22Rv1 (cell line): ENCODE data around the gene TCF23.

Experiments used
- ZFX ChIP-seq: fragments of 450-650 bp; IDR thresholded peaks from 2 replicates; pipeline ENCODE4 v1.6.1; 2017; ENCODE audit warnings: antibody characterized with exemption, borderline replicate concordance
- TF ChIP-seq, protein P1 (sequence below): fragments of 450-650 bp; IDR thresholded peaks from 2 replicates; pipeline ENCODE4 v1.5.1; 2017; ENCODE audit warnings: mild to moderate bottlenecking

DNA sequence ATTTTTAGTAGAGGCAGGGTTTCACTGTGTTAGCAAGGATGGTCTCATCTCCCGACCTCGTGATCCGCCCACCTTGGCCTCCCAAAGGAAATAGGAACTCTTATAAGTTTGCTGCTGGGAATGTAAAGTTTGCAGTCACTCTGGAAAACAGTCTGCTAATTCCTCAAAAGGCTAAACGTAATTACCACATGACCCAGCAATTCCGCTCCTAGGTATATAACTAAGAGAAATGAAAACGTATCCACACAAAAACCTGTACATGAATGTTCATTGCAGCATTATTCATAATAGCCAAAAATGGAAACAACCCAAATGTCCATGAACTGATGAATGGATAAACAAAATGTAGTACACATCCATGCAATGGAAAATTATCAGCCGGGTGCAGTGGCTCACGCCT lies 41.2 kb downstream of the TCF23 start:
- TF ChIP-seq, protein P1, sequence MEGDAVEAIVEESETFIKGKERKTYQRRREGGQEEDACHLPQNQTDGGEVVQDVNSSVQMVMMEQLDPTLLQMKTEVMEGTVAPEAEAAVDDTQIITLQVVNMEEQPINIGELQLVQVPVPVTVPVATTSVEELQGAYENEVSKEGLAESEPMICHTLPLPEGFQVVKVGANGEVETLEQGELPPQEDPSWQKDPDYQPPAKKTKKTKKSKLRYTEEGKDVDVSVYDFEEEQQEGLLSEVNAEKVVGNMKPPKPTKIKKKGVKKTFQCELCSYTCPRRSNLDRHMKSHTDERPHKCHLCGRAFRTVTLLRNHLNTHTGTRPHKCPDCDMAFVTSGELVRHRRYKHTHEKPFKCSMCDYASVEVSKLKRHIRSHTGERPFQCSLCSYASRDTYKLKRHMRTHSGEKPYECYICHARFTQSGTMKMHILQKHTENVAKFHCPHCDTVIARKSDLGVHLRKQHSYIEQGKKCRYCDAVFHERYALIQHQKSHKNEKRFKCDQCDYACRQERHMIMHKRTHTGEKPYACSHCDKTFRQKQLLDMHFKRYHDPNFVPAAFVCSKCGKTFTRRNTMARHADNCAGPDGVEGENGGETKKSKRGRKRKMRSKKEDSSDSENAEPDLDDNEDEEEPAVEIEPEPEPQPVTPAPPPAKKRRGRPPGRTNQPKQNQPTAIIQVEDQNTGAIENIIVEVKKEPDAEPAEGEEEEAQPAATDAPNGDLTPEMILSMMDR, result no peak
- no peak for TF ChIP-seq ZFX
